Activated B cell treated with CpG ODN at 0.5 μM for 24 hours (primary cell): ENCODE data around the gene E2F7. TPM values are rescaled to one million over a fixed set of nuclear protein-coding genes. Genes with fewer than 3 reads are reported as not detected.
"Not testable (repeated sequence)": the region's sequence is repeated elsewhere in the genome, so short reads cannot be mapped to it uniquely, and the experiment has no call there.

Source experiments
- ATAC-seq: fragments of 200-7000 bp; cut with Tn5 transposase; one replicate; pipeline ENCODE4 v1.10.0; 2021; ENCODE audit warnings: low read depth, mild to moderate bottlenecking, moderate library complexity
- CTCF ChIA-PET: fragments of 350-600 bp; sonication (Branson Sonifier 250); formaldehyde crosslinking; loops from one replicate; lab custom pipeline; 2021; ENCODE audit warnings: antibody characterized with exemption; lab: Charles Lee
- POLR2A ChIA-PET: fragments of 350-600 bp; sonication (Branson Sonifier 250); formaldehyde crosslinking; loops from one replicate; lab custom pipeline; 2021; ENCODE audit warnings: antibody characterized with exemption; lab: Charles Lee
- DNase-seq: peaks from one replicate; pipeline ENCODE4 v3.0.0; 2022
- H3K27ac Mint-ChIP-seq: one replicate; pipeline ENCODE4 v1.8.0; 2020; ENCODE audit warnings: mixed read lengths
- H3K27me3 Mint-ChIP-seq: one replicate; pipeline ENCODE4 v1.8.0; 2021; ENCODE audit warnings: mixed read lengths
- H3K36me3 Mint-ChIP-seq: one replicate; pipeline ENCODE4 v1.8.0; 2021; ENCODE audit warnings: low read depth, mixed read lengths
- H3K4me1 Mint-ChIP-seq: one replicate; pipeline ENCODE4 v1.8.0; 2021; ENCODE audit warnings: mixed read lengths
- H3K4me3 Mint-ChIP-seq: one replicate; pipeline ENCODE4 v1.8.0; 2020; ENCODE audit warnings: mild to moderate bottlenecking, mixed read lengths
- H3K9me3 Mint-ChIP-seq: one replicate; pipeline ENCODE4 v1.8.0; 2020; ENCODE audit warnings: mixed read lengths
- intact Hi-C: fragments of 100-400 bp; cut with micrococcal nuclease; formaldehyde crosslinking; loops from one replicate; pipeline ENCODE4 v1.15.1; 2024
- total RNA-seq: library from RNA; stranded (reverse); gene quantifications from 2 replicates; pipeline ENCODE4 v1.2.3, GENCODE V29; 2022
- TF ChIP-seq, protein P1 (sequence below): fragments of 200-600 bp; IDR thresholded peaks from one replicate; pipeline ENCODE4 v1.8.0; 2022; ENCODE audit warnings: antibody characterized with exemption, mild to moderate bottlenecking

The E2F7 gene
- total RNA-seq, 1 donor from 2014 or later: 0.95 TPM

DNA sequence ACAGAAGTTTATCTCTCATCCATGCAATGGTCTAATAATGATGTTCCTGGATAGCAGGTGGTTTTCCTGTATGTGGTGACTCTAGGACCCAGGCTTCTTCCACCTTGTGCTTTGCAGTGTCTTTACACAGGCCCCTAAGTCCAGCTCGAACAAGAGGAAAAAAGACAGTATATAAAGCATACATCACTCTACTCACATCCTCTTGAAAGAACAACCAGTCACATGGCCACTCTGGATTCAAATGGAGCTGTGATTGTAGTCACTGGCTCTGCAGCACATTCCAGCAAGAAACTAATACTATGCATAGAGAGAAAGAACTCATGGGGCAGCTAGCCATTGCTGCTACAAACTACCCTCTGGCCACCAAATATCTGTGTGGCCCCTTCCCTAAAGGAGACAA, 11.5 kb upstream of the E2F7 start:
- Mint-ChIP-seq H3K27ac (no peak overlapping the region), H3K4me3 (no peak overlapping the region), H3K36me3 (no peaks in the 10 kb centered on the region), H3K4me1 (no peaks in the 10 kb centered on the region), H3K27me3 (peaks cover 16% of the 10 kb centered on the region), H3K9me3 (no peaks in the 10 kb centered on the region)
- TF ChIP-seq, protein P1, sequence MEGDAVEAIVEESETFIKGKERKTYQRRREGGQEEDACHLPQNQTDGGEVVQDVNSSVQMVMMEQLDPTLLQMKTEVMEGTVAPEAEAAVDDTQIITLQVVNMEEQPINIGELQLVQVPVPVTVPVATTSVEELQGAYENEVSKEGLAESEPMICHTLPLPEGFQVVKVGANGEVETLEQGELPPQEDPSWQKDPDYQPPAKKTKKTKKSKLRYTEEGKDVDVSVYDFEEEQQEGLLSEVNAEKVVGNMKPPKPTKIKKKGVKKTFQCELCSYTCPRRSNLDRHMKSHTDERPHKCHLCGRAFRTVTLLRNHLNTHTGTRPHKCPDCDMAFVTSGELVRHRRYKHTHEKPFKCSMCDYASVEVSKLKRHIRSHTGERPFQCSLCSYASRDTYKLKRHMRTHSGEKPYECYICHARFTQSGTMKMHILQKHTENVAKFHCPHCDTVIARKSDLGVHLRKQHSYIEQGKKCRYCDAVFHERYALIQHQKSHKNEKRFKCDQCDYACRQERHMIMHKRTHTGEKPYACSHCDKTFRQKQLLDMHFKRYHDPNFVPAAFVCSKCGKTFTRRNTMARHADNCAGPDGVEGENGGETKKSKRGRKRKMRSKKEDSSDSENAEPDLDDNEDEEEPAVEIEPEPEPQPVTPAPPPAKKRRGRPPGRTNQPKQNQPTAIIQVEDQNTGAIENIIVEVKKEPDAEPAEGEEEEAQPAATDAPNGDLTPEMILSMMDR: no peak
- POLR2A ChIA-PET: no interaction called here
- DNase-seq: no peak
- no peak for ATAC-seq
- CTCF ChIA-PET: interaction anchor here (1.3 kb wide), 1 partner anchor 27 kb away, joined by 3 read pairs; no protein-coding TSS in a partner anchor
- intact Hi-C loops: no loop called here

DNA sequence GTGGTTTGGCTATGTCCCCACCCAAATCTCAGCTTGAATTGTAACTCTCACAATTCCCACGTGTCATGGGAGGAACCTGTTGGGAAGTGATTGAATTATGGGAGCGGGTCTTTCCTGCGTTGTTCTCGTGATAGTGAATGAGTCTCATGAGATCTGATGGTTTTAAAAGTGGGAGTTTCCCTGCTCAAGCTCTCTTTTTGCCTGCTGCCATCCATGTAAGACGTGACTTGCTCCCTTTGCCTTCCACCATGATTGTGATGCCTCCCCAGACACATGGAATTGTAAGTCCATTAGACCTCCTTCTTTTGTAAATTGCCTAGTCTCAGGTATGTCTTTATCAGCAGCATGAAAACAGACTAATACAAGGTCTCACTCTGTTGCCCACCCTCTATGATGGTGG, 8.5 kb upstream of the E2F7 start:
- H3K9me3 Mint-ChIP-seq, DNase-seq, intact Hi-C loops, H3K36me3 Mint-ChIP-seq, H3K4me3 Mint-ChIP-seq, H3K4me1 Mint-ChIP-seq, H3K27me3 Mint-ChIP-seq, CTCF ChIA-PET, POLR2A ChIA-PET, ATAC-seq, H3K27ac Mint-ChIP-seq: not testable (repeated sequence)

DNA sequence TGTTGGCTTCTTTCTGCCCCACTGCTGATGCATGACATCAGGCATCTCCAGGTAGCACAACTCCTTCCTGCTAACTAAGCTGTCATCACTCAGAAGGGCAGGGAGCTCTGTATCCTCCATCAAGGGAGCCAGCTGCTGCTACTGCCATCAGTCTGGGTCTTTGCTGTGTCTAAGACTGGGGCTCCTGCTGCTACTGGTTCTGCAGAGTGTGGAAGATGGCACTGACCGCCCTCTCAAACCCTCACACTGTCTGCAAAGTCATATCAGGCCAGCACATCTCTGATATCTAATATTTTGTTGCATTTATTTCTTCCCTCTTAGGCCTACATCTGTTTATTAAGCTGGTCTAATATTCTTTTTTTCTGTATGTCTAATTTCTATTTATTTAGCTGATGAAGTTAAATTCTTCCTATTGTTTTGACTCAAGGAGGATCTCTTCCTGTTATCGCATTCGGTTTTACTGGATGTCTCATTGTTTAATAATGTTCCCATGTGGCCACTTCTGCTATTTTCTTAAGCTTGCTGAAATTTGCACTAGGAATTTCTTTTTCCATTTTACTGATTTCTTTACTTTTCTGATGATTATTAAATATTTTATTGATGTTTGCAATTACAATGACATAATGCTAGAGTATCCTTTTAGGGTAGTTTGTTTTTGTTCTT, 7.6 kb upstream of the E2F7 start:
- Mint-ChIP-seq H3K4me3 (no peak overlapping the region), H3K27me3 (no peaks in the 10 kb centered on the region), H3K27ac (no peak overlapping the region), H3K4me1 (no peaks in the 10 kb centered on the region), H3K36me3 (no peaks in the 10 kb centered on the region), H3K9me3 (no peaks in the 10 kb centered on the region)
- ChIA-PET CTCF (no interaction called here), POLR2A (no interaction called here)
- DNase-seq: no peak
- intact Hi-C loops: no loop called here
- TF ChIP-seq, protein P1: no peak
- ATAC-seq: no peak

DNA sequence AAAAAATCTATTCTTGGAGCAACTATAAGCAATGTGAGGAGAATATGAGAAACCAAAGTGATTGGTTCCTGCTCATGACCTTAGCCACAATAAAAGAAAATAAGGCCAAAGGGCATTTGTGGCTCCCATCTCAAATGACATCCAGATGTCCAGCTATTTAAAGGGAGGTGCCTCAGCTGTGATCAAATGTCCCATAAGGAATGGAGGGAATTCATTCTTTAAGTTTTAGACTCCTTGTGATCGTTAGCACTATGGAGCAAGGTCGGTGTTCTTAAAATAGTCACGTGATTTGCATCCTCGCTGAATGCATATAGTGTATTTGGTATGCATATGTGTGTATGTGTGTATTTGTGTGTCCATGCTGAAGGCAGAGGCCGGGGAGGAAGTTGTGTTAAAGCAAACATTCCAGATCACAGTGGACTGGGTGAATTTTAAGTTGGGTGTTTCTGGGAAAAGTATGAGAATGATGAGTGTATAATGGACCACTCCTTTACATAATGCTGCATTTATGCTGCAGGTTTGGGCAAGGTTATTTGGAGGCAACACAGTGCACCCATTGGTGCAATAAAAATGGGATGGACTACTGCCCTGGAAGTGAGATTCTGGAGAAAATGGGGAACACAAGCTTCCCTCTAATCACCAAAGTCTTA, 5.6 kb upstream of the E2F7 start:
- no peaks in the 10 kb centered on the region for H3K27me3 Mint-ChIP-seq
- ATAC-seq (no peak), DNase-seq (no peak)
- H3K36me3 Mint-ChIP-seq: peaks cover under 1% of the 10 kb centered on the region
- TF ChIP-seq, protein P1: no peak
- H3K4me3 Mint-ChIP-seq: no peak overlapping the region
- H3K9me3 Mint-ChIP-seq: no peaks in the 10 kb centered on the region
- intact Hi-C loops: no loop called here
- ChIA-PET CTCF (no interaction called here), POLR2A (no interaction called here)
- peaks cover 4% of the 10 kb centered on the region for H3K4me1 Mint-ChIP-seq
- no peak overlapping the region for H3K27ac Mint-ChIP-seq

DNA sequence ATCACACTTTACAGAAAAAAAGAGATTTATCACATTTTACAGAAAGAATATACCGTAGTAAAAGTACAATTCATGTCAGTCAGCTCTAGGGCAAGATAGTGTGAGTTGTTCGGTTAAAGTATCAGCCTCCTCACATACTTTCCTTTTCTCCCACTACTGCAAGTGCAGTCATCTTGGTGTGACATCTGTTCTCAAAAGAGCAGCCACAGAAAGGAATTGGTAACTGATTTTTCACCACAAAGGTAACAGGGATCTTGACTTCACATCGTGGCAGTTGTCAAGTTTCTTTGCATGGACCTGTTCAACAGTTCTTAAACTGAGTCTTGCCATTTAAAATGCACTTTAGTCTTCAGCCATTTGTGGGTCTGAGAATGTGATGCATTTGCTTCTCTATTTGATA, 5.0 kb upstream of the E2F7 start:
- TF ChIP-seq, protein P1: no peak
- Mint-ChIP-seq H3K4me1 (peaks cover 5% of the 10 kb centered on the region), H3K27me3 (no peaks in the 10 kb centered on the region), H3K36me3 (peaks cover 2% of the 10 kb centered on the region), H3K27ac (no peak overlapping the region), H3K4me3 (no peak overlapping the region), H3K9me3 (no peaks in the 10 kb centered on the region)
- ChIA-PET CTCF (no interaction called here), POLR2A (no interaction called here)
- ATAC-seq (no peak), DNase-seq (no peak)
- intact Hi-C loops: no loop called here
